KOPT-K1 (cell line): Measurements from ENCODE around the gene ETS1.

ENCODE experiments used
- H3K27ac ChIP-seq: fragments of 200-600 bp; sonication (generic); 2 replicates; pipeline ENCODE4 v1.5.1; 2016; ENCODE audit warnings: antibody characterized with exemption, mild to moderate bottlenecking, low read depth, low read length; ENCODE audit not compliant: poor library complexity, severe bottlenecking
- H3K36me3 ChIP-seq: fragments of 200-600 bp; sonication (generic); 2 replicates; pipeline ENCODE4 v1.5.1; 2017; ENCODE audit warnings: antibody characterized with exemption, mild to moderate bottlenecking, low read length, moderate library complexity; ENCODE audit not compliant: insufficient read depth
- H3K9me3 ChIP-seq: fragments of 200-600 bp; sonication (generic); 2 replicates; pipeline ENCODE4 v1.5.1; 2017; ENCODE audit warnings: antibody characterized with exemption, low read length, mild to moderate bottlenecking; ENCODE audit not compliant: insufficient read depth, poor library complexity, severe bottlenecking

ETS1 gene

GRCh38 chr11:128506999-128507611 is 80.3 kb downstream of the ETS1 start:
- Histone ChIP-seq H3K9me3 (no peaks in the 10 kb centered on the region), H3K27ac (no peak overlapping the region), H3K36me3 (peaks cover 87% of the 10 kb centered on the region)

- Histone ChIP-seq H3K9me3 (no peaks in the 10 kb centered on the region), H3K27ac (no peak overlapping the region), H3K36me3 (peaks cover 87% of the 10 kb centered on the region)
Measured at GRCh38 chr11:128506356-128506755, 81.0 kb downstream of the ETS1 start.

GRCh38 chr11:128505449-128506065 is 81.8 kb downstream of the ETS1 start:
- H3K36me3 ChIP-seq, result peaks cover 85% of the 10 kb centered on the region
- no peak overlapping the region for H3K27ac ChIP-seq
- H3K9me3 ChIP-seq, result no peaks in the 10 kb centered on the region

- peak overlapping the region; percentile 41 for H3K27ac ChIP-seq
- H3K36me3 ChIP-seq, result peaks cover 80% of the 10 kb centered on the region
- H3K9me3 ChIP-seq, result no peaks in the 10 kb centered on the region
Measured at GRCh38 chr11:128504486-128504885, 82.9 kb downstream of the ETS1 start.

GRCh38 chr11:128503245-128503991 is 83.9 kb downstream of the ETS1 start:
- Histone ChIP-seq H3K9me3 (no peaks in the 10 kb centered on the region), H3K27ac (peak overlapping the region; percentile 41), H3K36me3 (peaks cover 73% of the 10 kb centered on the region)

- no peaks in the 10 kb centered on the region for H3K9me3 ChIP-seq
- peaks cover 70% of the 10 kb centered on the region for H3K36me3 ChIP-seq
- H3K27ac ChIP-seq, result peak overlapping the region; percentile 62
Measured at GRCh38 chr11:128502726-128503125, 84.6 kb downstream of the ETS1 start.

- H3K9me3 ChIP-seq, result no peaks in the 10 kb centered on the region
- H3K27ac ChIP-seq, result peak overlapping the region; percentile 62
- peaks cover 70% of the 10 kb centered on the region for H3K36me3 ChIP-seq
Measured at GRCh38 chr11:128501632-128502549, 85.5 kb downstream of the ETS1 start.

- Histone ChIP-seq H3K9me3 (no peaks in the 10 kb centered on the region), H3K27ac (peak overlapping the region; percentile 62), H3K36me3 (peaks cover 70% of the 10 kb centered on the region)
Measured at GRCh38 chr11:128501008-128501407, 86.3 kb downstream of the ETS1 start.

- Histone ChIP-seq H3K36me3 (peaks cover 69% of the 10 kb centered on the region), H3K27ac (peak overlapping the region; percentile 62), H3K9me3 (no peaks in the 10 kb centered on the region)
Measured at GRCh38 chr11:128500493-128500892, 86.9 kb downstream of the ETS1 start.

GRCh38 chr11:128499613-128500253 is 87.6 kb downstream of the ETS1 start:
- peaks cover 61% of the 10 kb centered on the region for H3K36me3 ChIP-seq
- peak overlapping the region; percentile 62 for H3K27ac ChIP-seq
- no peaks in the 10 kb centered on the region for H3K9me3 ChIP-seq

GRCh38 chr11:128498721-128499245 is 88.6 kb downstream of the ETS1 start:
- Histone ChIP-seq H3K9me3 (no peaks in the 10 kb centered on the region), H3K36me3 (peaks cover 52% of the 10 kb centered on the region), H3K27ac (peak overlapping the region; percentile 62)

- Histone ChIP-seq H3K9me3 (no peaks in the 10 kb centered on the region), H3K27ac (peak overlapping the region; percentile 49), H3K36me3 (peaks cover 54% of the 10 kb centered on the region)
Measured at GRCh38 chr11:128497776-128498095, 89.6 kb downstream of the ETS1 start.

- Histone ChIP-seq H3K27ac (peak overlapping the region; percentile 49), H3K36me3 (peaks cover 59% of the 10 kb centered on the region), H3K9me3 (no peaks in the 10 kb centered on the region)
Measured at GRCh38 chr11:128497061-128497775, 90.1 kb downstream of the ETS1 start.

- H3K27ac ChIP-seq, result peak overlapping the region; percentile 49
- H3K9me3 ChIP-seq, result no peaks in the 10 kb centered on the region
- peaks cover 60% of the 10 kb centered on the region for H3K36me3 ChIP-seq
Measured at GRCh38 chr11:128496692-128497060, 90.7 kb downstream of the ETS1 start.
